Left kidney (tissue), 2 donors: Measurements from ENCODE around the gene SSUH2. TPM values are rescaled to one million over a fixed set of nuclear protein-coding genes. Genes with fewer than 3 reads are reported as not detected.
"Not testable (repeated sequence)": the region's sequence is repeated elsewhere in the genome, so short reads cannot be mapped to it uniquely, and the experiment has no call there.

Source experiments
- DNase-seq: peaks from one replicate; pipeline ENCODE4 v3.0.0-alpha.2; 2013
- polyA plus RNA-seq: library from polyadenylated mRNA; unstranded; fragments of 120-200 nt; gene quantifications from one replicate; pipeline ENCODE4 v1.2.1, GENCODE V29; 2013; ENCODE audit not compliant: insufficient read length

SSUH2 gene
- polyA plus RNA-seq, 1 donor = 4.9 TPM

GRCh38 chr3:8660175-8661118 lies 15.8 kb upstream of the SSUH2 start:
- DNase-seq = peak; percentile 48

- no peak for DNase-seq
Measured at GRCh38 chr3:8659242-8659641, 14.6 kb upstream of the SSUH2 start.

GRCh38 chr3:8658306-8659212 lies 14.0 kb upstream of the SSUH2 start:
- DNase-seq = peak; percentile 74

- no peak for DNase-seq
Measured at GRCh38 chr3:8657804-8658305, 13.3 kb upstream of the SSUH2 start.

GRCh38 chr3:8656240-8656639 lies 11.6 kb upstream of the SSUH2 start:
- DNase-seq = no peak

- no peak for DNase-seq
Measured at GRCh38 chr3:8655387-8655835, 10.8 kb upstream of the SSUH2 start.

- DNase-seq = not testable (repeated sequence)
Measured at GRCh38 chr3:8654572-8655329, 10.2 kb upstream of the SSUH2 start.

GRCh38 chr3:8653800-8654408 lies 9.3 kb upstream of the SSUH2 start:
- no peak for DNase-seq

- DNase-seq = no peak
Measured at GRCh38 chr3:8652324-8652987, 7.9 kb upstream of the SSUH2 start.

GRCh38 chr3:8651418-8652323 lies 7.1 kb upstream of the SSUH2 start:
- DNase-seq = no peak

- no peak for DNase-seq
Measured at GRCh38 chr3:8650583-8651416, 6.2 kb upstream of the SSUH2 start.

GRCh38 chr3:8649757-8650156 lies 5.2 kb upstream of the SSUH2 start:
- no peak for DNase-seq

- no peak for DNase-seq
Measured at GRCh38 chr3:8648909-8649741, 4.5 kb upstream of the SSUH2 start.

GRCh38 chr3:8647137-8647985 lies 2.8 kb upstream of the SSUH2 start:
- DNase-seq = no peak

- DNase-seq = no peak
Measured at GRCh38 chr3:8646313-8646938, 1.8 kb upstream of the SSUH2 start.

GRCh38 chr3:8645712-8646111 lies 1.1 kb upstream of the SSUH2 start:
- DNase-seq = no peak
